Upper lobe of left lung (tissue), 4 donors: Measurements from ENCODE around the gene TIMP2.

Experiments
- EP300 ChIP-seq, 4 donors: sonication (generic); formaldehyde crosslinking; IDR thresholded peaks; one replicate each; pipeline ENCODE4 v1.5.1; 2017; ENCODE audit warnings: antibody characterized with exemption in 4 of 4, control low read depth in 2 of 4
- POLR2A ChIP-seq, 4 donors: fragments of 450-650 bp; IDR thresholded peaks; one replicate each; pipeline ENCODE4 v1.5.1; 2016 to 2017; ENCODE audit warnings: antibody characterized with exemption in 4 of 4, mild to moderate bottlenecking in 2 of 4
- TF ChIP-seq, protein P1 (sequence below), 6 experiments: fragments of 450-650 bp in 4 of 6; fragments of 200-600 bp in 2 of 6; sonication (generic) in 2 of 6; IDR thresholded peaks; one replicate each; pipeline ENCODE4 v1.5.1; 2016 to 2019; ENCODE audit warnings: antibody characterized with exemption in 6 of 6

- TF ChIP-seq, protein P1, sequence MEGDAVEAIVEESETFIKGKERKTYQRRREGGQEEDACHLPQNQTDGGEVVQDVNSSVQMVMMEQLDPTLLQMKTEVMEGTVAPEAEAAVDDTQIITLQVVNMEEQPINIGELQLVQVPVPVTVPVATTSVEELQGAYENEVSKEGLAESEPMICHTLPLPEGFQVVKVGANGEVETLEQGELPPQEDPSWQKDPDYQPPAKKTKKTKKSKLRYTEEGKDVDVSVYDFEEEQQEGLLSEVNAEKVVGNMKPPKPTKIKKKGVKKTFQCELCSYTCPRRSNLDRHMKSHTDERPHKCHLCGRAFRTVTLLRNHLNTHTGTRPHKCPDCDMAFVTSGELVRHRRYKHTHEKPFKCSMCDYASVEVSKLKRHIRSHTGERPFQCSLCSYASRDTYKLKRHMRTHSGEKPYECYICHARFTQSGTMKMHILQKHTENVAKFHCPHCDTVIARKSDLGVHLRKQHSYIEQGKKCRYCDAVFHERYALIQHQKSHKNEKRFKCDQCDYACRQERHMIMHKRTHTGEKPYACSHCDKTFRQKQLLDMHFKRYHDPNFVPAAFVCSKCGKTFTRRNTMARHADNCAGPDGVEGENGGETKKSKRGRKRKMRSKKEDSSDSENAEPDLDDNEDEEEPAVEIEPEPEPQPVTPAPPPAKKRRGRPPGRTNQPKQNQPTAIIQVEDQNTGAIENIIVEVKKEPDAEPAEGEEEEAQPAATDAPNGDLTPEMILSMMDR (IDR thresholded peaks at IDR 0.05), result no peak
- TF ChIP-seq POLR2A (IDR thresholded peaks at IDR 0.05), result no peak
- no peak for TF ChIP-seq EP300 (IDR thresholded peaks at IDR 0.05)
Measured at GRCh38 chr17:78924481-78925151, 571 bp downstream of the TIMP2 start.
